COLO668 (cell line): ENCODE results near the gene PHRF1.

ENCODE experiments used
- DNase-seq: peaks from one replicate; lab custom pipeline; 2025; ENCODE audit not compliant: unreplicated experiment; lab: John Stamatoyannopoulos, UW

PHRF1 gene

DNA sequence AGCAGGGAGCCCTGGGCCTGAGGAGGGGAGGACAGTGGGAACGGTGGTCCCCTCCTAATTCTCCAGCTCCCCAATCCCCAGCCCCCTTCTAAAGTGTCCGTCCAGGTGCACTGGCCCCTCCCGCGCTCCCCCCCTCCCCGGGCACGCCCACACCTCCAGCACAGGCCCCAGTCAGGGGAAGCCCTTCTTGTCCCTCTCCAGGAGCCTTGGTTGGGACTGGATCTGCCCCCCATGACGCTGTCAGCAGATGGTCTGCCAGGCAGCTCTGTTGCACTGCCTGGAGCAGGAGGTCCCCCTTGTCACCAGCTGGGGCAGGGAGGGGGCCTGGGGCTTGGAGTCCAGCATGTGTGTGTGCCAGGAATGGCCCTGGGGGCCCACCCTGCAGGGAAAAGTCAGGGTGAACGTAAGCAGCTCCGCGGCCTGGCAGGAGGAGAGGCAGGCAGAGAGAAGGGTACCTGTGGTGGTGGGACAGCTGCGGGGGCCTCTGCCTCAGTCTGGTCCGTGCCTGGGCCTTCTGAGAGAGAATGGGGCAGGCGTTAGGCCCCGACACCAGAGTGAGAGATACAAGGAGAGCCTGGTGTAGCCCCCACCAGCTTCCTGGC is 37.9 kb downstream of the PHRF1 start:
- DNase-seq = no peak

DNA sequence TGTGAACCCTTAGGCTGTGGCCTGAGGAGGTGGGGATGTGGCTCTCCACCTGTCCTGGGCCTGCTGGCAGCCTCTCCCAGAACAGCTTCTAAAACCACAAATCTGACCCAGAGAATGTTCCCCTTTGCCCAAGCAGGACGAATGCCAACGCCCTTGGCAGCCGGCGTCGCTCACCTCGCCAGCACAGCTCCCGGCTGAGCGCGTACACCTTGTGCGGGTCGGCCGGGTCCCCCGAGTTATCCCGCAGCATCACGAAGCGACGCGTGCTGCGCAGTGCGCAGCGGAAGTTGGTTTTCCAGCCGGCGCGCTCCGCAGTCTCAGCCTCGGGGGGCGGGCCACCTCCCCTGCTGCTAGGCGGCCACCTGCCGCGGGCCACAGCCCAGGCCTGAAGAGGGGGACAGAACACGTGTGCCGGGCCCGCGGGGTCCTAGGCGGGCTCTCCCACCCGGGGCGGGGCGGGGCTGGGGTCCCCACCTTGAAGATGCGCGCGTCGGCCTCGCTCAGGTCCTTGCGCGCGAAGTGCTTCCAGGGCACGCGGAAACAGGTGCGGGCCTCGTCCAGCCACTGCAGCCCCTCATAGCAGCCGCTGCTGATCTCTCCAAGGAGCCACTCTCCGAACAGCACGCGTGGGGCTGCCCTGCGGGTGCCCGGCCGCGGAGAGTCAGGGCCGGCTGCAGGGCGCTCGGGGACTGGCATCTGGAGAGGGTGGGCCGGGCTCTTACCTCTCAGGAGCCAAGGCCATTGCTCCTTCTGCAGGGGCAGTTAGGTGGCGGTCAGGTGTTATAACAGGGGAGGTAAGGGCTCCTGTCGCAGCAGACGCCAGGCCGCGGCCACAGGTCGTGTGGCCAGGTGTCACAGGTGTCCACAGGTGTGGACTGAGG is 38.6 kb downstream of the PHRF1 start:
- DNase-seq = no peak

GRCh38 chr11:615504-616319 is 39.4 kb downstream of the PHRF1 start, which contains the start of gene IRF7:
Gene IRF7 (minus strand): TSS chr11:615950. CDS start chr11:615364, 586 bp downstream.
- peak; percentile 75 for DNase-seq

- no peak for DNase-seq
Measured at GRCh38 chr11:616320-617198, 40.3 kb downstream of the PHRF1 start.

DNA sequence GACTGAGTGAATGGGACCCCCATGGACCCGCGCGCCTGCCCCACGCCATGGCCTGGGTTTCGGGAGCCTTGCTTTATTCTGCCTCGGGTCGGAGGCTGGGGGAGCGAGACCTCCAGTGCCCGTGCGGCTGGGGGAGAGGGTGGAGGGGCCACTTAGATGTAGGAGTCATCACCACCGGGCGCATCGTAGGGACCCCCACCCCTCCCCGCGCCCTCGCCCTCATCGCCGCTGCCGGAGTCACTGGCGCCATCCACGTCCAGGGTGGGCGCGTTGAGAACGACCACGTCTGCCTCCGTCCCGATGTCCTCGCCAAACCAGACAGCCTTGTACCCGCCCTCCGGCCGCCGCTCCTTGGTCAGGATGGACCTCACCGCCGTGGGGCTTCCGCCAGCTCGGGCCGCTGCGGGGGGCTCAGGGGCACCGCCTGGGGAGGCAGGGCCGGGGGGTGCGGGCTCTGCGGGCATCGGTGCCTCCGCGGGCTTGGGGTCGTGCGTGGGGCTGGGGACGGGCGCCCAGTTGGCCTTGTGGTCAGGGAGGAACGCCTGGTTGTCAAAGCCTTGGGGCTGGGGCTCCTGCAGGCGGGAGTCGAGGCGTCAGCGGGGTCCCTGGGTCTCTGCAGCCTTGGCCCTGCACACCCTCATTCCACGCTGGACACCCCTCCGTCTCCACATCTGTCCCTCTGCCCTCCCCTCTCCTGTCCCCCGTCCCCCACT is 41.1 kb downstream of the PHRF1 start:
- DNase-seq = no peak

- DNase-seq = no peak
Measured at GRCh38 chr11:617912-618682, 41.8 kb downstream of the PHRF1 start.

- DNase-seq = no peak
Measured at GRCh38 chr11:618856-619627, 42.8 kb downstream of the PHRF1 start.

- DNase-seq = no peak
Measured at GRCh38 chr11:619628-620050, 43.4 kb downstream of the PHRF1 start.

GRCh38 chr11:620201-620600 is 43.9 kb downstream of the PHRF1 start:
- no peak for DNase-seq

- DNase-seq = no peak
Measured at GRCh38 chr11:620935-621814, 44.9 kb downstream of the PHRF1 start.

GRCh38 chr11:621838-622237 is 45.6 kb downstream of the PHRF1 start:
- DNase-seq = no peak

- DNase-seq = no peak
Measured at GRCh38 chr11:623349-623869, 47.1 kb downstream of the PHRF1 start.

- DNase-seq = no peak
Measured at GRCh38 chr11:623999-624704, 47.9 kb downstream of the PHRF1 start.

GRCh38 chr11:624705-625635 is 48.7 kb downstream of the PHRF1 start, which contains the start of gene CDHR5:
Gene CDHR5 (minus strand): TSS chr11:624955. CDS start chr11:624902, 53 bp downstream.
- no peak for DNase-seq

DNA sequence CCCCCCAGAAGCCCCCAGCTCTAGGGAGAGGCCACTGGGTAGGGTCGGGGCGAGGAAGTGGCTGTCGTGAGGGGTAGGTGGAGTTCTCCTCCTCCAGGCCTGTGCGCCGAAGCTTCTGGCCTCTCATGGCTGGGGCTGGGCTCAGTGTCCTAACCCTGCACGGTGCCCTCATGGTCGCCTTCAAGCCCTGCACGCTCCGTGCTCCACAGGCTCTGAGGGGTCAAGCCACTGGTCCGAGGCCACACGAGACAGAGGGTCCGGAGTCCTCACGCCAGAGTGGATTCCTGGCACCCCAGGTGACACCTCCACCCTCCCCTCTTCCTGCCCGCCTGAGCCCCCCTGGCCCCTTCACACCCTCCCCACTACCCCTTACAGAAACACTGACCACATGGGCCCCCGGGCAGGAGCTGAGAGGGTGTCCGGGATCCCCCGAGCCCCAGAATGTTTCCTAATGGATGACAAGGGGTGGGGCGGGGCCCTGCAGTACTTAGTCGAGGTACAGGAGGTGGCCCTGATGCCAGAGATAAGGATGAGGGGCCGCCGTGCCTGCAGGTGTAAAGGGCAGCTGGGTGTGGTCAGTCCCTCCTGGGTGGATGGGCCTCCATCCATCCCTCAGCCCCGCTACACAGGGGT is 49.5 kb downstream of the PHRF1 start:
- no peak for DNase-seq
